RCC 7860 (cell line): ENCODE results near the gene UMODL1.

Source experiments
- DNase-seq: peaks from one replicate; pipeline ENCODE4 v3.0.0-alpha.2; 2015; ENCODE audit warnings: low spot score
- FAIRE-seq: peaks from 2 replicates; lab custom pipeline; 2012; peaks lifted over from hg19 to GRCh38; lab: Jason Lieb, UNC

Gene UMODL1

GRCh38 chr21:42057851-42058437 lies 13.2 kb upstream of the UMODL1 start:
- FAIRE-seq (no peak), DNase-seq (no peak)

- no peak for FAIRE-seq
- DNase-seq: no peak
Measured at GRCh38 chr21:42058631-42059111, 12.4 kb upstream of the UMODL1 start.

DNA sequence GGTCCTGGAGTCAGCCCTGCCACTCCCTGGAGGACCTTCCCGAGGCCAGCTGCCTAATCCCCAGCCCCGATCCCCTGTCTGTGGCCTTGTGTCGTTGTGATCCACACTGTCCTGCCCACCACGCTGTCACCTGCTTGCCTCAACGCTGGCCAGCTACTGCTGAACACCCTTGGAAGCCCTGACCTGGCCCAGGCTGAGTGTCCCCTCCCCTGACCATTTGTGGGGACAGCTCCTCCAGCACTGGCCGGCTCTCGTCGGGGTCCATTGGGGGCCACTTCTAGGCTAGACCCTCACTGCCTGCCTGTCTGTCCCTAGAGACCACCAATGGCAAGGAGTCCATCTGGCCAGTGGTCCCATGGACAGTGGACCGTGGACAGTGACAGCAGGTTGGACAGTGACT lies 12.0 kb upstream of the UMODL1 start:
- DNase-seq (no peak), FAIRE-seq (no peak)

DNA sequence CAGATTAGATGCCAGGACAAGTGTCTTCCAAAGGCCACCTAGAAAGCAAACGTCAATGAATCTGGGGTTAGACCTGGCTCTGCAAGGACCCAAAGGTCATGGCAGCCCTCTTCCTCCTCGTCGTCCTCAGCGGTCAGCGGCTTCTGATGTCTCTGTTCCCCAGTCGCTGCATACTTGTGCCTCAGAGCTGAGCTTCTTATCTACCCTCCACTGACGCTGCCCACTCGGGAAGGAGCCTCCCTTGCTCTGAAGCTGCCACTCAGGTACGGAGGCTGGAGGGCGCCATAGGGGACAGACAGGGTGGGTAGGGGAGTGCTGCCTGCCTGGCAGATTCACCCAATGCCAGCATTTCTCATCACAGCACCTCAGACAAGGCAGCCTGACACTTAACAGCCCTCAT lies 11.4 kb upstream of the UMODL1 start:
- FAIRE-seq: no peak
- no peak for DNase-seq

DNA sequence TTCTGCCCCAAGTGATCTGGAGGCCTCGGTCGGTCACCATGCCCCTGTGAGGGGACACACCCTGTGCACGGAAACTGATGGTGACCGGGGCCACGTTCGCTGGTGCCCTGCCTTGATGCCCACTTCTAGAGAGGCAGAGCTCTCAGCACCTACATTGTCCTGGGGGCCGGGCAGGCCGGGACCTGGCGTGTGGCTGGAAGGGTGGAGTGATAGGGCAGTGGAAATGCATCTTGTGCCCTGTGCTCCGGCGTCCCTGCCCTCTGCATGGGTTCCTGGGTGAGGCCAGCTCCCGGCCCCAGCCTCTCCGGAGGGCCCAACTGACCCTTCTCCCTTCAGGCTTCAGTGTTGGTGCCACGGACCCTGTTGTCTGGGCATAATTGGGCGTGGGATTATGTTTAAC lies 11.0 kb upstream of the UMODL1 start:
- DNase-seq (no peak), FAIRE-seq (no peak)

DNA sequence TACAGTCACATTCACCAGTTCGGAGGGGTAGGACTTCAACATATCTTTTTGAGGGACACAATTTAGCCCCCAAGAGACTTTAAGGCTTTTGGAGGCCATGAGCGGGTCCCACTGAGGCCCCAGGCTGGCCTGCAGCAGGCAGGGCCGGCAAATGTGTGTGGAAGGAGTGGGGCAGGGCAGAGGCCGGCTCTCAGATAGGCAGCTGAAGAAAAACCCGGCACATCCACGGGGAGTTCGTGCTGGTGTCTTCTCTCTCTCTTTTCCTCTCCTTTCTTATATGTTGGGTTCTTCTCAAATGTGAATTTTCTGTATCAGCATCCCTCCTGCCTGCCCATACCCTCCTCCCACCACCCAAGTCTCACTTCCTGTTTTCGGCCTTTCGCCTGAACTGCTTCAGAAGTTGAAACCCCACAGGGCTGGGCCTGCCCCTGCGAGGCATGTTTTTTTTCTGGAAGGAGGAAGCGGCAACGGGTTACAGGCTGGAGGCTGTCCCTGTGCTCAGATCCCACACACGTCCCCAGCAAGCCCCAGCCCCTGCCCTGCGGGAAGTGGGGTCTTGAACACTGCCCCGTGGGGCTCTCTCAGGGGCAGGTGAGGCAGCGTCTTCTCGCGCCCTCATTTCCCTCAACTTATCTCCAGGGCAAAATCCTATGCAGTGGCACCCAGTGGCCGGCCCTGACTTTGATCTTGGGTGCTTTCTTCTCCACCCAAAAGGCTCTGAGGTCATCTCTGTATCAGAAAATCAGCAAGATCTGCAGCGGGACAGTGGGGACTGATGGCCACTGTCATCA lies 9.7 kb upstream of the UMODL1 start:
- no peak for FAIRE-seq
- no peak for DNase-seq

GRCh38 chr21:42061986-42062235 lies 9.2 kb upstream of the UMODL1 start:
- FAIRE-seq (no peak), DNase-seq (no peak)

GRCh38 chr21:42062236-42063022 lies 8.7 kb upstream of the UMODL1 start:
- DNase-seq (no peak), FAIRE-seq (no peak)

GRCh38 chr21:42063191-42063570 lies 7.9 kb upstream of the UMODL1 start:
- no peak for FAIRE-seq

DNA sequence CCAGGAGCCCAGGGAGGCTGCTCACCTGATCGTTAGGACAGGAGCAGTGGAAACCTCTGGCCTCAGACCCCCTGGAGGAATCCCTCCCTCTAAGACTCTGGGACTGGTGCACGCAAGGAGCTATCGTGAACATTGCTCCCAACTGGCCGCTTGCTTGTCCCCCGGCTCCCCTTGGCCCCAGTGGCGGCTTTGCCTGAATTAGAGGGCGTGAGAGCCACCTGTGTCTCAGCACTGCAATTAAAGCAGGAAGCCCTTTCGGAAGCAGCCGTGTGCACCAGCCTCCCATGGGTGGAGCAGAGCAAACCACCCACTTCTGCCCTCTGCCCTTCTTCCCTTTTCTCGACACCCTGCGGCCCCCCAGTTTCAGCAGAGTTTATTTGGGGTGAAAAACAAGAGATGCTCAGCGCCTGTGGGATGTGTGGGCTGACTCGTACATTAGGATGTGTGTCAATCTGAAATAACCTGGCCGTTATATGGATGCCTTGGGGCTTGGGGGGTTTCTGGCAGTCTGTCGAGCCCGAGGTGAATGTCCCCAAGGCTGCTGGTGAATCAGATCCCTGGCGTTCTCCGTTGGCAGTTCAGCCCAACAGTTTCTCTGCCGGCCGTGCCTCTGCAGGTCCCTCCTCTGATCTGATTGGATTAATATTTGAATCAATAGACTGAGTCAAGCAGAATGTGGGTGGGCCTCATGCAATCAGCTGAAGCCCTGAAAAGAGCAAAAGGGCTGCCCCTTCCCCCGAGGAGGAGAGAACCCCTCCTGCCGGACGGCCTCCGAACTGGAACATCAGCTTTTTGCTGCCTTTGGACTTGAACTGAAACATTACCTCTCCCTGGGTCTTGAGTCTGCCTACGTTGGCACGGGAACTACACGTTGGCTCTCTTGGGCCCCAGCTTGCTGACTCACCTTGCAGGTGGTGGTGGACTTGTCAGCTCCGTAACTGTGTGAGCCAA lies 7.3 kb upstream of the UMODL1 start:
- DNase-seq: no peak
- no peak for FAIRE-seq

More at GRCh38 chr21:42063191-42063570, 7.9 kb upstream of the UMODL1 start:
- DNase-seq: no peak

DNA sequence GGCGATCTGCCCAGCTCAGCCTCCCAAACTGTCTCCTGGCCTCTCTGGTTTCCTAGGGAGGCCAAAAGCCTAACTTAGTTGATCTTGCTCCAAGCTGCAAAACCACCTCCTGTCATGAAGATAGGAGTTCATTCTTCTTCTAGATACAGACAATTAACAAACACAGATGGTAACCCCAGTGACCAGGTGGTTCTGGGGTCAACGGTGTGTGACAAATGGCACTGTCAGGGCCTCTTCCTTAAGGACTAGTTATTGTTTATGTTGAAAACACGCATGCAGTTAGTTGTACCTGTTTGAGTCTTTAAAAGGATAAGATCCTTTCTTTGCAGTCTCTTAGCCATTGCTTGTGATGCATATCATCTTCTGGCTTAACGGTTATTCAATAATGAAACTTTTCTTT lies 4.6 kb upstream of the UMODL1 start:
- DNase-seq (no peak), FAIRE-seq (no peak)

GRCh38 chr21:42067531-42068255 lies 3.4 kb upstream of the UMODL1 start:
- no peak for FAIRE-seq

DNA sequence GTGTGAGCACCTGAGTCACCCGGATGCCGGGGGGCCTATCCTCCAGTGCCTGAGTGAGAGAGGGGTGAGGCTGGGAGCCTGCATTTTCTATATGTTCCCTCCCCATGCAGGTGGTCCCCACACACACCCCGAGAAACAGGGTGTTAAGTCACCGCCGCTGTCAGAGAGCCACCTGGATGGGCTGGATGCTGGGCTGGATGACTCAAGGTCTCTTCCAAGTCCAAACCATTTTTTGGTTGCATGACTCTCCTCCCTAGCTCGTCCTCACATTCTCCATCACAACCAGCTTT lies 2.9 kb upstream of the UMODL1 start:
- no peak for FAIRE-seq
- no peak for DNase-seq

More at GRCh38 chr21:42067531-42068255, 3.4 kb upstream of the UMODL1 start:
- DNase-seq: no peak

- FAIRE-seq: no peak
- no peak for DNase-seq
Measured at GRCh38 chr21:42068592-42068991, 2.5 kb upstream of the UMODL1 start.

- DNase-seq (no peak), FAIRE-seq (no peak)
Measured at GRCh38 chr21:42069327-42069726, 1.8 kb upstream of the UMODL1 start.

DNA sequence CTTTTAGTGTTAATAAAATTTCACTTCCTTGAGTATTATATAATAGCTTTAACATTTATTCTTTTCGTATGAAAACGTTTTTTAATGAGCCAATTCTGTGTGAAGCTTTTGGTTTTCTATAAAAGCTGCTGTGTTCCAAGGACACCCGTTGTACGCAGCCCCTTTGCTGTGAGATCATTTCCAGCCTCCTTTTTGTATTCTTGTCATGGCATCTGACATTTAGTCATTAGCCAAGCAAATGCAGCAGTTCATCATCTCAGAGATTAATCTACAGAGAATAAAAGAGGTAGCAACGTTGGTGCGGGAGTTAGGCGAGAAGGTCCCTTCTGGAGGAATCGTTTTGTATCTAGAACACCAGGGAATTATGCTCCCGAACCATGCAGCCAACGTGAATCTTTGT lies 1.3 kb upstream of the UMODL1 start:
- no peak for DNase-seq
- FAIRE-seq: no peak

GRCh38 chr21:42073145-42074099 lies 2.3 kb downstream of the UMODL1 start:
- DNase-seq (no peak), FAIRE-seq (no peak)

DNA sequence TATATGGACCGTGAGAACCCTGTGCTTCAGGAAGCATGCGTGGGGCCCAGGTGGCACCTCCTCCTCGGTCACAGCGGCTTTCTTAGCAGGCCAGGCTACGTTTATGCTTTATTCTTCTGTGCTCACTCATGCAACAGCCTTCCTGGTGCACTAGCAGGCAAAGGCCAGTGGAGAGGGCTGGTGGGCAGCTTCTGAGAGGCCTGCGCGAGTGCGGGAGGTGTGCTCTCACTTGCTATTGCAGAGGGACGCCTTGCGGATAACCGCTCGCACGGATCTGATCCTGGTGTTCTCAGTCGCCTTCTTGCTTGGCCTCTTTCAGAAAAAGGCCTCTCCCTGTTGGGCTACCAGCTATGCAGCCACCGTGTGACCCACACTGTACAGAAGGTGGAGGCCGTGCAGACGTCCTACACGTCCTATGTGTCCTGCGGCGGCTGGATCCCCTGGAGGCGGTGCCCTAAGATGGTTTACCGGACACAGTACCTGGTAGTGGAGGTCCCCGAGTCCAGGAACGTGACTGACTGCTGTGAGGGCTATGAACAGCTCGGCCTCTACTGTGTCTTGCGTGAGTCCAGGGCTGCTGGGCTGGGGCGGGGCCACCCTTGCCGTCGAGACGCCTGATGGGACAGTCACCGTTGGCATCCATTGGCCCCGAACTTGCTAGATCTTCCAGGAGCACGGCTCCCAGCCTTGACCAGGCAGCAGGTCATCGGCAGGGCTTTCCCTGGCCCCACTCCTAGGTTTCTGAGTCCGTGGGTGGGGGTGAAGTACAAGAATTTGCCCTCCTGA lies 4.8 kb downstream of the UMODL1 start:
- no peak for DNase-seq
- FAIRE-seq: no peak
